H9 (cell line): Measurements from ENCODE around the gene MAGEA1. TPM values are rescaled to one million over a fixed set of nuclear protein-coding genes. Genes with fewer than 3 reads are reported as not detected.

Experiments used
- DNase-seq: peaks from one replicate; pipeline ENCODE4 v3.0.0-alpha.2; 2017
- H2AFZ ChIP-seq: one replicate; pipeline ENCODE4 v1.6.1; 2013; ENCODE audit warnings: mild to moderate bottlenecking, low read length, control low read depth, moderate library complexity
- H2AK5ac ChIP-seq: 2 replicates; pipeline ENCODE4 v1.6.1; 2013; ENCODE audit warnings: low read length, control low read depth, mixed read lengths; ENCODE audit not compliant: insufficient read length
- H2BK120ac ChIP-seq: one replicate; pipeline ENCODE4 v1.6.1; 2013; ENCODE audit warnings: low read depth, mild to moderate bottlenecking, low read length, control low read depth, inconsistent platforms; ENCODE audit not compliant: poor library complexity, severe bottlenecking
- H2BK12ac ChIP-seq: 2 replicates; pipeline ENCODE4 v1.6.1; 2013; ENCODE audit warnings: low read length, control low read depth, mixed read lengths, low read depth; ENCODE audit not compliant: insufficient read length
- H2BK15ac ChIP-seq: 2 replicates; pipeline ENCODE4 v1.6.1; 2013; ENCODE audit warnings: low read depth, low read length, control low read depth
- H2BK20ac ChIP-seq: one replicate; pipeline ENCODE4 v1.6.1; 2013; ENCODE audit warnings: low read depth, mild to moderate bottlenecking, low read length, control low read depth, inconsistent platforms; ENCODE audit not compliant: poor library complexity, severe bottlenecking
- H2BK5ac ChIP-seq: 2 replicates; pipeline ENCODE4 v1.6.1; 2013; ENCODE audit warnings: low read length, control low read depth, mixed read lengths; ENCODE audit not compliant: insufficient read length
- H3K14ac ChIP-seq: 2 replicates; pipeline ENCODE4 v1.6.1; 2013; ENCODE audit warnings: low read length, control low read depth; ENCODE audit not compliant: insufficient read depth
- H3K18ac ChIP-seq: 2 replicates; pipeline ENCODE4 v1.6.1; 2013; ENCODE audit warnings: low read depth, mild to moderate bottlenecking, mixed read lengths, low read length, control low read depth; ENCODE audit not compliant: insufficient read length
- H3K23ac ChIP-seq: 2 replicates; pipeline ENCODE4 v1.6.1; 2013; ENCODE audit warnings: low read length, control low read depth, mixed read lengths, low read depth; ENCODE audit not compliant: insufficient read length
- H3K23me2 ChIP-seq: 2 replicates; pipeline ENCODE4 v1.6.1; 2013; ENCODE audit warnings: low read depth, mild to moderate bottlenecking, mixed read lengths, low read length, control low read depth; ENCODE audit not compliant: insufficient read length, poor library complexity, severe bottlenecking
- H3K27ac ChIP-seq: 2 replicates; pipeline ENCODE4 v1.5.1; 2013; ENCODE audit warnings: low read length, control low read depth, mixed read lengths, low read depth; ENCODE audit not compliant: insufficient read length
- H3K27me3 ChIP-seq: 2 replicates; pipeline ENCODE4 v1.6.1; 2013; ENCODE audit warnings: low read length, control low read depth, inconsistent platforms; ENCODE audit not compliant: insufficient read depth
- H3K4ac ChIP-seq: 2 replicates; pipeline ENCODE4 v1.6.1; 2013; ENCODE audit warnings: low read depth, mild to moderate bottlenecking, control low read depth, inconsistent platforms, low read length, moderate library complexity
- H3K4me1 ChIP-seq: 2 replicates; pipeline ENCODE4 v1.6.1; 2013; ENCODE audit warnings: low read length, control low read depth, inconsistent platforms; ENCODE audit not compliant: insufficient read depth
- H3K4me2 ChIP-seq: 2 replicates; pipeline ENCODE4 v1.6.1; 2013; ENCODE audit warnings: low read length, control low read depth, mixed read lengths; ENCODE audit not compliant: insufficient read length, insufficient read depth
- H3K56ac ChIP-seq: 2 replicates; pipeline ENCODE4 v1.6.1; 2013; ENCODE audit warnings: low read depth, mild to moderate bottlenecking, mixed read lengths, low read length, control low read depth; ENCODE audit not compliant: insufficient read length
- H3K79me1 ChIP-seq: 2 replicates; pipeline ENCODE4 v1.6.1; 2013; ENCODE audit warnings: low read depth, mild to moderate bottlenecking, moderate library complexity, low read length, control low read depth, inconsistent platforms; ENCODE audit not compliant: insufficient read depth, poor library complexity, severe bottlenecking
- H3K79me2 ChIP-seq: 2 replicates; pipeline ENCODE4 v1.6.1; 2013; ENCODE audit warnings: low read length, control low read depth, inconsistent platforms; ENCODE audit not compliant: insufficient read depth
- H3K9ac ChIP-seq: 2 replicates; pipeline ENCODE4 v1.6.1; 2013; ENCODE audit warnings: low read length, control low read depth, mixed read lengths; ENCODE audit not compliant: insufficient read length; ENCODE audit errors: extremely low read depth
- H3K9me3 ChIP-seq: one replicate; pipeline ENCODE4 v1.6.1; 2013; ENCODE audit warnings: low read depth, low read length, inconsistent platforms; ENCODE audit not compliant: control insufficient read depth
- H3T11ph ChIP-seq: one replicate; pipeline ENCODE4 v1.6.1; 2013; ENCODE audit warnings: mild to moderate bottlenecking, low read length, control low read depth, inconsistent platforms
- H4K20me1 ChIP-seq: one replicate; pipeline ENCODE4 v1.6.1; 2013; ENCODE audit not compliant: control insufficient read depth, insufficient read length, insufficient read depth
- H4K5ac ChIP-seq: 2 replicates; pipeline ENCODE4 v1.6.1; 2013; ENCODE audit warnings: low read depth, mild to moderate bottlenecking, mixed read lengths, low read length, control low read depth; ENCODE audit not compliant: insufficient read length
- H4K8ac ChIP-seq: replicated peaks from 2 replicates; pipeline ENCODE4 v1.6.1; 2013; ENCODE audit warnings: low read length, control low read depth, mixed read lengths, low read depth; ENCODE audit not compliant: insufficient read length
- H4K91ac ChIP-seq: 2 replicates; pipeline ENCODE4 v1.6.1; 2013; ENCODE audit warnings: low read depth, mild to moderate bottlenecking, moderate library complexity, mixed read lengths, low read length, control low read depth; ENCODE audit not compliant: insufficient read length
- H3K27ac Mint-ChIP-seq, 3 experiments: 2 replicates in 2 of 3; 3 replicates in 1 of 3; pipeline ENCODE4 v1.8.0; 2020 to 2021; ENCODE audit warnings: mixed read lengths in 3 of 3, mild to moderate bottlenecking in 1 of 3, moderate library complexity in 1 of 3
- H3K27me3 Mint-ChIP-seq: 2 replicates; pipeline ENCODE4 v1.8.0; 2021; ENCODE audit warnings: low read depth, mild to moderate bottlenecking, moderate library complexity, mixed read lengths
- H3K36me3 Mint-ChIP-seq, 3 experiments: 2 replicates in 2 of 3; 3 replicates in 1 of 3; pipeline ENCODE4 v1.8.0; 2020 to 2021; ENCODE audit warnings: low read depth in 3 of 3, mixed read lengths in 3 of 3; ENCODE audit not compliant: insufficient read depth in 1 of 3
- H3K4me1 Mint-ChIP-seq, 2 experiments: 2 replicates each; pipeline ENCODE4 v1.8.0; 2020; ENCODE audit warnings: mixed read lengths in 2 of 2
- H3K4me3 Mint-ChIP-seq, 2 experiments: 2 replicates in 1 of 2; 3 replicates in 1 of 2; pipeline ENCODE4 v1.8.0; 2020 to 2021; ENCODE audit warnings: mild to moderate bottlenecking in 2 of 2, mixed read lengths in 2 of 2, moderate library complexity in 1 of 2
- H3K9me3 Mint-ChIP-seq, 2 experiments: 2 replicates in 1 of 2; 3 replicates in 1 of 2; pipeline ENCODE4 v1.8.0; 2020; ENCODE audit warnings: mild to moderate bottlenecking in 2 of 2, mixed read lengths in 2 of 2, moderate library complexity in 1 of 2
- WGBS: extraction: QIAGEN DNeasy Blood & Tissue Kit; methylation state at CpG from one replicate; pipeline ENCODE4 v1.1.7; 2013; ENCODE audit warnings: missing lambda C conversion rate, low lambda C conversion rate, mixed read lengths; ENCODE audit not compliant: insufficient read length; ENCODE audit errors: extremely low coverage; 5-methylcytosine and 5-hydroxymethylcytosine counted together
- total RNA-seq: library from RNA; stranded (reverse); gene quantifications from 2 replicates; pipeline ENCODE4 v1.2.1, GENCODE V29; 2021
- TF ChIP-seq, protein P1 (sequence below): fragments of 200-600 bp; sonication (generic); conservative IDR thresholded peaks from 3 replicates; pipeline ENCODE4 v1.8.0; 2021; ENCODE audit warnings: antibody characterized with exemption, mild to moderate bottlenecking

MAGEA1 gene
- total RNA-seq, 1 experiment from 2014 or later = not detected

DNA sequence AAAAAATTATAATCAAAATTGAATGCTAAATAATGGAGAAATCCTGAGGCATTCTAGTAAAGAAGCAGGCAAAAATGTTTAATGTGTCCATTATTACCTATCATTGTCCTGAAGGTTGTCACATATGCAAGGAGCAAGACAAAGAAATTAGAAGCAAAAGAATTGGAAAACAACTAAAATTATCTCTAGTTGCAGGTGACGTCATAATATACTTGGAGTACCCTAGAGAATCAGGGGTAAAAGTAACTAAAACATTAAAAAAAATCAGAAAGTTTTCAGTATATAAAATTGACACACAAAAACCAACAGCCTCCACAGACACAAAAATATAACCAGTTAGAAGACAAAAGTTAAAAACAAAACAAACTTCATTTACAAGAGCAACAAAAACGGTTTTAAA, 21.4 kb downstream of the MAGEA1 start:
- no peak overlapping the region for H3K27ac ChIP-seq
- no peak overlapping the region for H2BK5ac ChIP-seq
- H3K14ac ChIP-seq = no peak overlapping the region
- H2AFZ ChIP-seq = no peak overlapping the region
- H3K9me3 ChIP-seq = peaks cover 35% of the 10 kb centered on the region
- H4K91ac ChIP-seq = no peak overlapping the region
- H3K23ac ChIP-seq = no peak overlapping the region
- no peaks in the 10 kb centered on the region for H3K4me1 ChIP-seq
- H3K4me3 Mint-ChIP-seq = no peak overlapping the region
- H3K79me1 ChIP-seq = no peaks in the 10 kb centered on the region
- no peaks in the 10 kb centered on the region for H3K23me2 ChIP-seq
- no peak overlapping the region for H4K5ac ChIP-seq
- H3K27me3 ChIP-seq = no peaks in the 10 kb centered on the region
- H3K9me3 Mint-ChIP-seq = peaks cover 65 to 68% of the 10 kb centered on the region in 2 experiments
- H4K20me1 ChIP-seq = no peaks in the 10 kb centered on the region
- H3K4ac ChIP-seq = no peak overlapping the region
- peaks cover 0 to 4% (median 2%) of the 10 kb centered on the region in 3 experiments; a peak in 4 of 7 replicates for H3K36me3 Mint-ChIP-seq
- H2AK5ac ChIP-seq = no peak overlapping the region
- H3K4me2 ChIP-seq = no peak overlapping the region
- no peak overlapping the region for H2BK15ac ChIP-seq
- H3K27ac Mint-ChIP-seq = no peak overlapping the region
- no peaks in the 10 kb centered on the region for H3K4me1 Mint-ChIP-seq
- no peak overlapping the region for H3T11ph ChIP-seq
- no peak overlapping the region for H3K56ac ChIP-seq
- TF ChIP-seq, protein P1, sequence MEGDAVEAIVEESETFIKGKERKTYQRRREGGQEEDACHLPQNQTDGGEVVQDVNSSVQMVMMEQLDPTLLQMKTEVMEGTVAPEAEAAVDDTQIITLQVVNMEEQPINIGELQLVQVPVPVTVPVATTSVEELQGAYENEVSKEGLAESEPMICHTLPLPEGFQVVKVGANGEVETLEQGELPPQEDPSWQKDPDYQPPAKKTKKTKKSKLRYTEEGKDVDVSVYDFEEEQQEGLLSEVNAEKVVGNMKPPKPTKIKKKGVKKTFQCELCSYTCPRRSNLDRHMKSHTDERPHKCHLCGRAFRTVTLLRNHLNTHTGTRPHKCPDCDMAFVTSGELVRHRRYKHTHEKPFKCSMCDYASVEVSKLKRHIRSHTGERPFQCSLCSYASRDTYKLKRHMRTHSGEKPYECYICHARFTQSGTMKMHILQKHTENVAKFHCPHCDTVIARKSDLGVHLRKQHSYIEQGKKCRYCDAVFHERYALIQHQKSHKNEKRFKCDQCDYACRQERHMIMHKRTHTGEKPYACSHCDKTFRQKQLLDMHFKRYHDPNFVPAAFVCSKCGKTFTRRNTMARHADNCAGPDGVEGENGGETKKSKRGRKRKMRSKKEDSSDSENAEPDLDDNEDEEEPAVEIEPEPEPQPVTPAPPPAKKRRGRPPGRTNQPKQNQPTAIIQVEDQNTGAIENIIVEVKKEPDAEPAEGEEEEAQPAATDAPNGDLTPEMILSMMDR = no peak
- H3K18ac ChIP-seq = no peak overlapping the region
- peaks cover 8% of the 10 kb centered on the region for H3K27me3 Mint-ChIP-seq
- H2BK20ac ChIP-seq = no peak overlapping the region
- no peak overlapping the region for H3K9ac ChIP-seq
- no peak overlapping the region for H4K8ac ChIP-seq
- H3K79me2 ChIP-seq = no peaks in the 10 kb centered on the region
- H2BK12ac ChIP-seq = no peak overlapping the region
- DNase-seq = no peak
- no CpG with 5 or more reads among the region's 2 CpGs for WGBS
- H2BK120ac ChIP-seq = no peak overlapping the region
